Neural cell (in vitro differentiated cells): ENCODE data around the gene MLPH.

ENCODE experiments used
- EP300 ChIP-seq: fragments of 450-650 bp; conservative IDR thresholded peaks from 2 replicates; pipeline ENCODE4 v1.6.1; 2014; ENCODE audit warnings: antibody characterized with exemption, mild to moderate bottlenecking, moderate library complexity; ENCODE audit not compliant: poor library complexity, severe bottlenecking
- EZH2 ChIP-seq: fragments of 200-600, 300-800 bp; shearing (Covaris generic), sonication (generic); IDR thresholded peaks from 2 replicates; pipeline ENCODE4 v1.6.1; 2014; ENCODE audit warnings: antibody characterized with exemption, low read length, borderline replicate concordance, mild to moderate bottlenecking; ENCODE audit not compliant: insufficient read depth, poor library complexity, severe bottlenecking
- MXI1 ChIP-seq: fragments of 450-650 bp; conservative IDR thresholded peaks from 2 replicates; pipeline ENCODE4 v1.6.1; 2014; ENCODE audit warnings: antibody characterized with exemption, mild to moderate bottlenecking; ENCODE audit not compliant: poor library complexity, severe bottlenecking
- POLR2AphosphoS5 ChIP-seq: IDR thresholded peaks from 2 replicates; pipeline ENCODE4 v1.6.1; 2012
- RAD21 ChIP-seq: fragments of 450-650 bp; conservative IDR thresholded peaks from 2 replicates; pipeline ENCODE4 v1.6.1; 2014; ENCODE audit warnings: antibody characterized with exemption, mild to moderate bottlenecking, moderate library complexity
- TAF1 ChIP-seq: IDR thresholded peaks from 2 replicates; pipeline ENCODE4 v1.6.1; 2012; ENCODE audit warnings: low read depth
- TF ChIP-seq, protein P1 (sequence below): fragments of 450-650 bp; IDR thresholded peaks from 2 replicates; pipeline ENCODE4 v1.5.1; 2014; ENCODE audit warnings: antibody characterized with exemption, mild to moderate bottlenecking, moderate library complexity; ENCODE audit not compliant: poor library complexity, severe bottlenecking
- TF ChIP-seq, protein P2 (sequence below): IDR thresholded peaks from 2 replicates; pipeline ENCODE4 v1.6.1; 2012; ENCODE audit warnings: borderline replicate concordance

DNA sequence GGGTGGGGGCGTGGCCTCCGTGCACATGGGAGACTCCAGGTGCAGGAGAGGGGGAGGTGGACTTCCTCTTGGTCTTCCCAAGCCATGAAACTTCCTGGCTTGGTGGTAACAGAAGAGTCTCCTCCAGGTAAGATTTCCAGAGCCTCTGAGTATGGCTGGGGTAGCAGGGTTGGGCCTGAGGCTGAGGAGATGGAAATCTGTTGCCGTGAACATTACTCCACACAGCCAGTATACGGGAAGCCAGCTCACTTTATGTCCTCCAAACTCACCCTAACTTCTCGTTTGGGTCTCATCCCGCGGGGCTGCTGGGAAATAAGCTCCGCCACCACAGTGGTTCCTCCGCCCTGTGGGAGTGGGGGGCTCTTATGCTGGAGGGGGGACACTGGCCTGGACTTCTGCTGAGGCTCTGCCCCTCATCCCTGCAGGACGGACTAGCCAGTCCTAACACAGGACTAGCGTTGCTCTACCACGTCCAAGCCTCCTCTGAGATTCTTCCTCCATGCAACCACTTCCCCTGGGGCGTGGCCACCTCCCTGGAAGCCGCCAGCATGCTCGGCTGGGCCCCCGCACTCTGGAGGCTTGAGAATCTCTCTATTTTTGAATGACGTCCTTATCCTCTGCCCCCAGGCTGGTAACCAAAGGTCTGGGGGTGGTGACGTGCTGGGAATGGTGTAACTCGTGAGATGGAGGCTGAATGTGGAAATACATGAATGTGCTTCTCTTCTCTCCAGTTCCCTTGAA is 104.3 kb downstream of the MLPH start:
- TF ChIP-seq, protein P1, sequence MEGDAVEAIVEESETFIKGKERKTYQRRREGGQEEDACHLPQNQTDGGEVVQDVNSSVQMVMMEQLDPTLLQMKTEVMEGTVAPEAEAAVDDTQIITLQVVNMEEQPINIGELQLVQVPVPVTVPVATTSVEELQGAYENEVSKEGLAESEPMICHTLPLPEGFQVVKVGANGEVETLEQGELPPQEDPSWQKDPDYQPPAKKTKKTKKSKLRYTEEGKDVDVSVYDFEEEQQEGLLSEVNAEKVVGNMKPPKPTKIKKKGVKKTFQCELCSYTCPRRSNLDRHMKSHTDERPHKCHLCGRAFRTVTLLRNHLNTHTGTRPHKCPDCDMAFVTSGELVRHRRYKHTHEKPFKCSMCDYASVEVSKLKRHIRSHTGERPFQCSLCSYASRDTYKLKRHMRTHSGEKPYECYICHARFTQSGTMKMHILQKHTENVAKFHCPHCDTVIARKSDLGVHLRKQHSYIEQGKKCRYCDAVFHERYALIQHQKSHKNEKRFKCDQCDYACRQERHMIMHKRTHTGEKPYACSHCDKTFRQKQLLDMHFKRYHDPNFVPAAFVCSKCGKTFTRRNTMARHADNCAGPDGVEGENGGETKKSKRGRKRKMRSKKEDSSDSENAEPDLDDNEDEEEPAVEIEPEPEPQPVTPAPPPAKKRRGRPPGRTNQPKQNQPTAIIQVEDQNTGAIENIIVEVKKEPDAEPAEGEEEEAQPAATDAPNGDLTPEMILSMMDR: no peak
- no peak for TF ChIP-seq EP300
- TF ChIP-seq, protein P2, sequence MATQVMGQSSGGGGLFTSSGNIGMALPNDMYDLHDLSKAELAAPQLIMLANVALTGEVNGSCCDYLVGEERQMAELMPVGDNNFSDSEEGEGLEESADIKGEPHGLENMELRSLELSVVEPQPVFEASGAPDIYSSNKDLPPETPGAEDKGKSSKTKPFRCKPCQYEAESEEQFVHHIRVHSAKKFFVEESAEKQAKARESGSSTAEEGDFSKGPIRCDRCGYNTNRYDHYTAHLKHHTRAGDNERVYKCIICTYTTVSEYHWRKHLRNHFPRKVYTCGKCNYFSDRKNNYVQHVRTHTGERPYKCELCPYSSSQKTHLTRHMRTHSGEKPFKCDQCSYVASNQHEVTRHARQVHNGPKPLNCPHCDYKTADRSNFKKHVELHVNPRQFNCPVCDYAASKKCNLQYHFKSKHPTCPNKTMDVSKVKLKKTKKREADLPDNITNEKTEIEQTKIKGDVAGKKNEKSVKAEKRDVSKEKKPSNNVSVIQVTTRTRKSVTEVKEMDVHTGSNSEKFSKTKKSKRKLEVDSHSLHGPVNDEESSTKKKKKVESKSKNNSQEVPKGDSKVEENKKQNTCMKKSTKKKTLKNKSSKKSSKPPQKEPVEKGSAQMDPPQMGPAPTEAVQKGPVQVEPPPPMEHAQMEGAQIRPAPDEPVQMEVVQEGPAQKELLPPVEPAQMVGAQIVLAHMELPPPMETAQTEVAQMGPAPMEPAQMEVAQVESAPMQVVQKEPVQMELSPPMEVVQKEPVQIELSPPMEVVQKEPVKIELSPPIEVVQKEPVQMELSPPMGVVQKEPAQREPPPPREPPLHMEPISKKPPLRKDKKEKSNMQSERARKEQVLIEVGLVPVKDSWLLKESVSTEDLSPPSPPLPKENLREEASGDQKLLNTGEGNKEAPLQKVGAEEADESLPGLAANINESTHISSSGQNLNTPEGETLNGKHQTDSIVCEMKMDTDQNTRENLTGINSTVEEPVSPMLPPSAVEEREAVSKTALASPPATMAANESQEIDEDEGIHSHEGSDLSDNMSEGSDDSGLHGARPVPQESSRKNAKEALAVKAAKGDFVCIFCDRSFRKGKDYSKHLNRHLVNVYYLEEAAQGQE: no peak
- TF ChIP-seq POLR2AphosphoS5: no peak
- no peak for TF ChIP-seq EZH2
- no peak for TF ChIP-seq TAF1
- TF ChIP-seq MXI1: no peak
- no peak for TF ChIP-seq RAD21
